ENCODE measurements around the gene BDH1. TPM values are rescaled to one million over a fixed set of nuclear protein-coding genes. Genes with fewer than 3 reads are reported as not detected.

The BDH1 gene
- polyA plus RNA-seq, 1 donor from 2014 or later: 12.9 TPM

- no peak for TF ChIP-seq RAD21 (conservative IDR thresholded peaks at IDR 0.05)
- Histone ChIP-seq H3F3A (ENCODE audit: insufficient read depth, low read length, poor library complexity, severe bottlenecking) (no peaks in the 10 kb centered on the region), H3K27ac (ENCODE audit: low read length) (no peak overlapping the region), H4K20me1 (ENCODE audit: insufficient read depth) (no peaks in the 10 kb centered on the region), H2AFZ (ENCODE audit: low read depth, low read length) (no peak overlapping the region), H3K4me2 (ENCODE audit: low read length) (no peak overlapping the region), H3K79me2 (replicated peaks; ENCODE audit: insufficient read depth, low read length) (no peaks in the 10 kb centered on the region), H3K36me3 (ENCODE audit: insufficient read depth, low read length) (no peaks in the 10 kb centered on the region), H3K9me2 (ENCODE audit: insufficient read depth, low read length) (no peaks in the 10 kb centered on the region), H3K27me3 (ENCODE audit: insufficient read depth, low read depth, low read length) (no peaks in the 10 kb centered on the region), H3K9ac (ENCODE audit: low read length) (no peak overlapping the region), H3K4me3 (ENCODE audit: low read length) (no peak overlapping the region), H3K9me3 (ENCODE audit: low read length) (no peaks in the 10 kb centered on the region)
Measured at GRCh38 chr3:197597335-197597734, 41.6 kb upstream of the BDH1 start.

DNA sequence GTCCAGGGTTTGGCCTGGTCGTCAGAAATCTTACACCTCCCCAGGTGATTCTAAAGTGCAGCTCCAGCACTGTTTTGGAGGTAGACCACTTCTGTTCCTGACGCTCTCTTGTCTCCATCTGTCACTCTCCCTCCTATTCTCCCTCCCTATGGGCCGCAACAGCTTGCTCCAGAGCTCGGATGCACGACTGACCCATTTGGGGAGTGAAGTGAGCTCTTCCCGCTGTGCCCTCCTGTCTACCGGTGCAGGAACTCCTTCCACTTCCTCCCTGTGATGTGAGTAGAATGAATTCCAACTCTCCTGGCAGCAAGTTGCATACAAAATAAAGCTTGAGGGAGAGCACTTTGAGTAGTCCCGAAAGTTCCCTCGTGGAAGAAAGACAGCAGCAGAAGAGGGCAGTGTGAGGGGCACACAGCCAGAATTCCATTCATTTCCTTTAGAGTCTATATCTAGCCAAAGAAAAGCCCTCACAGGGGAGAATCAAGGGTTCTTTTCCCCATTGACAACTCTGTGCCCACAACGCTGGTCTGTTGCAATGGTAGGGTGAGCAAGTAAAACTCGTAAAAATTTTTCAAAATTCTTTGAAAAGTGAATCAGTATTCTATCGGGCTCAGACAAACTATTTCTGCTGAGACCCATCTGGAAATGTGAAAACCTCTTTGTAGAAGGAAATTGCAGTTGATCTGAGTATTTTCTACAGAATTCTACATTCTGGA, 39.9 kb upstream of the BDH1 start:
- H3K4me3 ChIP-seq (ENCODE audit: low read length): no peak overlapping the region
- H3K9me3 ChIP-seq (ENCODE audit: low read length): no peaks in the 10 kb centered on the region
- no peaks in the 10 kb centered on the region for H3K36me3 ChIP-seq (ENCODE audit: insufficient read depth, low read length)
- no peaks in the 10 kb centered on the region for H3K9me2 ChIP-seq (ENCODE audit: insufficient read depth, low read length)
- H3K4me2 ChIP-seq (ENCODE audit: low read length): no peak overlapping the region
- no peak for TF ChIP-seq MXI1 (conservative IDR thresholded peaks at IDR 0.05; ENCODE audit: poor library complexity, severe bottlenecking)
- TF ChIP-seq EZH2 (IDR thresholded peaks at IDR 0.05; ENCODE audit: borderline replicate concordance, insufficient read depth, low read length, poor library complexity, severe bottlenecking): no peak
- no peak for TF ChIP-seq CTCF (IDR thresholded peaks at IDR 0.05; ENCODE audit: poor library complexity, severe bottlenecking)
- no peak for TF ChIP-seq EP300 (conservative IDR thresholded peaks at IDR 0.05; ENCODE audit: poor library complexity, severe bottlenecking)
- H3K79me2 ChIP-seq (replicated peaks; ENCODE audit: insufficient read depth, low read length): no peaks in the 10 kb centered on the region
- no peak overlapping the region for H3K9ac ChIP-seq (ENCODE audit: low read length)
- no peaks in the 10 kb centered on the region for H4K20me1 ChIP-seq (ENCODE audit: insufficient read depth)
- H3K27ac ChIP-seq (ENCODE audit: low read length): no peak overlapping the region
- no peak overlapping the region for H2AFZ ChIP-seq (ENCODE audit: low read depth, low read length)
- no peaks in the 10 kb centered on the region for H3F3A ChIP-seq (ENCODE audit: insufficient read depth, low read length, poor library complexity, severe bottlenecking)
- H3K27me3 ChIP-seq (ENCODE audit: insufficient read depth, low read depth, low read length): no peaks in the 10 kb centered on the region

- Histone ChIP-seq H3K9me3 (ENCODE audit: low read length) (no peaks in the 10 kb centered on the region), H3K9ac (ENCODE audit: low read length) (no peak overlapping the region), H3K79me2 (replicated peaks; ENCODE audit: insufficient read depth, low read length) (no peaks in the 10 kb centered on the region), H4K20me1 (ENCODE audit: insufficient read depth) (no peaks in the 10 kb centered on the region), H2AFZ (ENCODE audit: low read depth, low read length) (no peak overlapping the region), H3K27ac (ENCODE audit: low read length) (no peak overlapping the region), H3K4me2 (ENCODE audit: low read length) (no peak overlapping the region), H3F3A (ENCODE audit: insufficient read depth, low read length, poor library complexity, severe bottlenecking) (no peaks in the 10 kb centered on the region), H3K36me3 (ENCODE audit: insufficient read depth, low read length) (no peaks in the 10 kb centered on the region), H3K27me3 (ENCODE audit: insufficient read depth, low read depth, low read length) (no peaks in the 10 kb centered on the region), H3K9me2 (ENCODE audit: insufficient read depth, low read length) (no peaks in the 10 kb centered on the region), H3K4me3 (ENCODE audit: low read length) (no peak overlapping the region)
- TF ChIP-seq CTCF (IDR thresholded peaks at IDR 0.05; ENCODE audit: poor library complexity, severe bottlenecking) (no peak), EP300 (conservative IDR thresholded peaks at IDR 0.05; ENCODE audit: poor library complexity, severe bottlenecking) (no peak), POLR2AphosphoS5 (IDR thresholded peaks at IDR 0.05) (no peak), RAD21 (conservative IDR thresholded peaks at IDR 0.05) (no peak), EZH2 (IDR thresholded peaks at IDR 0.05; ENCODE audit: borderline replicate concordance, insufficient read depth, low read length, poor library complexity, severe bottlenecking) (no peak), REST (IDR thresholded peaks at IDR 0.05; ENCODE audit: borderline replicate concordance) (no peak), TAF1 (IDR thresholded peaks at IDR 0.05; ENCODE audit: low read depth) (no peak), MXI1 (conservative IDR thresholded peaks at IDR 0.05; ENCODE audit: poor library complexity, severe bottlenecking) (no peak), SMC3 (conservative IDR thresholded peaks at IDR 0.05; ENCODE audit: poor library complexity) (no peak)
Measured at GRCh38 chr3:197593046-197593380, 37.2 kb upstream of the BDH1 start.
